HAP-1 (cell line): ENCODE measurements around the gene HOXA10.
A peak's percentile ranks its signal among the peaks of the same experiment; 100 is the strongest.

Experiments
- DNase-seq, 2 experiments: peaks; one replicate each; pipeline ENCODE4 v3.0.0-alpha.2; 2016 to 2020; ENCODE audit warnings: low spot score in 2 of 2
- H3K27me3 ChIP-seq: fragments of 250-450 bp; sonication (Bioruptor Pico); 2 replicates; pipeline ENCODE4 v1.5.1; 2020; ENCODE audit warnings: low read depth, mild to moderate bottlenecking, moderate library complexity
- H3K36me3 ChIP-seq: fragments of 250-450 bp; sonication (Bioruptor Pico); replicated peaks from 2 replicates; pipeline ENCODE4 v1.5.1; 2020; ENCODE audit warnings: mild to moderate bottlenecking
- H3K4me1 ChIP-seq: fragments of 250-450 bp; sonication (Bioruptor Pico); 2 replicates; pipeline ENCODE4 v1.5.1; 2020; ENCODE audit warnings: mild to moderate bottlenecking
- H3K4me3 ChIP-seq: fragments of 250-450 bp; sonication (Bioruptor Pico); 2 replicates; pipeline ENCODE4 v1.5.1; 2020; ENCODE audit warnings: mild to moderate bottlenecking, moderate library complexity
- H3K9me3 ChIP-seq: fragments of 250-450 bp; sonication (Bioruptor Pico); 2 replicates; pipeline ENCODE4 v1.5.1; 2020; ENCODE audit warnings: mild to moderate bottlenecking, moderate library complexity
- in situ Hi-C: fragments of 300-500 bp; cut with MboI; formaldehyde crosslinking; loops from 3 replicates; pipeline ENCODE4 v1.14.3; 2020; ENCODE audit warnings: low sequenced_read_pairs, inconsistent platforms, mixed read lengths

The HOXA10 gene

DNA sequence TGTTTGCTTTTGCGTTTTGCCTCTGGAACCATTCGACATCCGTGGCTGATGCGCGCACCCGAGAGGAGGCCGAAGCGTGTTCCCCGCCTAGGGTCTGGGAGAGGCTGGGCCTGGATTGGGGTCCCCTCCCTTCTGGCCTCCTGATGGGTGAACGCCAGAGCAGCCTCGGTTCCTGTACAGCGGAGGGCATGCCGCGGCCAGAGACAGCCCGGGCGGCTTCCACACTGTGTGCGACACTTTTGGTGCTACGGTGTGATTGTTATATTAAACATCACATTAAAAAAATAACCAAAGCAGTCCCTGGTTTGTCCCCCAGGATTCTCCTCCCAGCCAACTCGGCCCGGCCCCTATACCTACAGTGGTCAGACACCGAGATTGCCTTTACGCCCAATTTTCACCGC is 14.0 kb downstream of the HOXA10 start:
- no peaks in the 10 kb centered on the region for H3K27me3 ChIP-seq
- H3K4me3 ChIP-seq: peak overlapping the region; percentile 70

DNA sequence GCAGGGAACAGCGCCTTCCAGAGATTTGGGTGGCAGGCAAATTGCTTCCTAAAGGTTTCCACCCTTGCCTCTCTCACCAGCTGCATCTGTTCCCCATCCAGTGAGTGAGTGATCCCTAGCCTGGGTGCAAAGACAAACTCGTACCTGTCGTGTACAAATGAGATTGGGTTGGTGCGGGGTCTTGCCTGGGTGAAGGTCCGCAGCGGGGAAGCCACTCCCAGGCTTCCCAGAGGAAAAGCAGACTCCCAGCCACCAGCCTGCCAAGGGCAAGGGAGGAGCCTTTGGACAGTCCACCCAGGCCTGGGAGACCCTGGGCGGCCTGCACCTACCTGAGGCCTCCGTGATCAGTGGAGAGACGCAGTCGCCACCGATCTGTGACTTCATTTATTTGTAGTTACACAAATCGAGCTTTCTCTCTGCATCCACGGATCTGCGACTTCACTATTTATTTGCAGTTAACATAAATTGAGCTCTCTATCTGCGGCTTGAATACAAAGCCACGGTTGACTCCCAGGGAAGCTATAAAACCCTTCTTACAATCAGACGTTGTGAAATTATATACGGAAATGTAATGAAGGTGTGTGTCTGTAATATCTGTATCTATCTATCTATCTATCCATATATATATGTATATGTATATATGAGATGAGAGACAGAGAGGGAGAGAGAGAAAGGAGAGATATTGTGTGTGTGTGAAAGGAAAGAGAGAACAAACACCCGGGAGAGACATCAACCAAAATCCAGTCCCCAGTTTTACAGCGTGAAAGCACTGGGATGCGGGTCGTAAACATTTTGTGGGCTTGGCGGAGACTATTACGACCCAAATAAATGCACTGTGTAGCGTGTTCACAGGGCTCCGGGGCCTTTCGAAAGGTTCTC is 14.6 kb downstream of the HOXA10 start:
- no peaks in the 10 kb centered on the region for H3K9me3 ChIP-seq
- in situ Hi-C loops: loop anchor here (5.0 to 25.0 kb wide), 4 partner anchors 302 to 1302 kb away; partner anchors contain the start of genes CBX3 and HNRNPA2B1
- peaks cover 34% of the 10 kb centered on the region for H3K4me1 ChIP-seq
- H3K36me3 ChIP-seq: peaks cover 32% of the 10 kb centered on the region
- DNase-seq: peak in 1 of 2 experiments; percentile 65
- H3K27me3 ChIP-seq: no peaks in the 10 kb centered on the region
- H3K4me3 ChIP-seq: peak overlapping the region; percentile 70

More for the DNA sequence above, 14.0 kb downstream of the HOXA10 start:
- DNase-seq: peak in 1 of 2 experiments; percentile 57
- Histone ChIP-seq H3K36me3 (peaks cover 30% of the 10 kb centered on the region), H3K4me1 (peaks cover 30% of the 10 kb centered on the region), H3K9me3 (no peaks in the 10 kb centered on the region)
- in situ Hi-C loops: loop anchor here (25.0 kb wide), 1 partner anchor 948 kb away; the partner anchor contains the start of genes CBX3 and HNRNPA2B1

DNA sequence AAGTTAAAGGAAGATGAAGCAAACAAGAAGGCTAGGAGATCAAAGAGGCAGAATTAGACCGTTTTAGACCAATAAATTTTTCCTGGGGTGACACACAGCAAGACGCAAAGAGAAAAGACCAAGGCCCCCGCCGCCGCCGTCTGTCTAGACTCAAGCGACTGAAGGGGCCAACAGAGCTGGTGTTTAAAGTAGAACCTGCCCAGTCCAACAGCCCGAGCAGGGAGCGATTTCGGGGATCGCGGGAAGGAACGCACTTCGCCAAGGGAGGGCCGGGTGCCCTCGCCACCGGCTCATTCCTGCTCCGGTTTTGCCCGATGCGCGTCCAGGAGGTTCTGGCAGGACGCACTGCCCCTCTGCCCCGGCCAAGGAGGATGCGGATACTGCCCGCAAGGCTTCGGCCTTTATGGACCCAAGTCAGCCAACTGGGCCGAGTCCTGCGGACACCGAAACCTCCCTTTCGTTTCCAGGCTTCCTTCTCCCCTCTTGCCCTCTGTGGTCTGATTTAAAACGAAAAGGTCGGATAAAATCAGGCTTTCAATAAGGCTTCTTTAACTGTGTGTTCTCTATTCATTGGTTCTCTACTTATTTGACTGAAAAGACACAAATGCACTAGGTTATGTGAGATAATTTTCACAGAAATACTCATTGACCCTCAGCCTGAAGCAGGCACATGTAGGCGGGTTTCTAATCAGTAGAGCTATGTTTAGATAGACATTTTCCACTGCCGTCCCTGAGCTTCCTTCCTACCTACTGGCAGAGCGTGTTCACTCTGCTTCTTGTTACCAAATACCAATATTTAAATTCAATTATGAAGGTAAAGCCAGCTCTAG is 15.5 kb downstream of the HOXA10 start:
- peak in 1 of 2 experiments; percentile 61 for DNase-seq
- H3K9me3 ChIP-seq: no peaks in the 10 kb centered on the region
- H3K36me3 ChIP-seq: peaks cover 27% of the 10 kb centered on the region
- H3K27me3 ChIP-seq: no peaks in the 10 kb centered on the region
- peaks cover 34% of the 10 kb centered on the region for H3K4me1 ChIP-seq
- in situ Hi-C loops: loop anchor here (5.0 to 25.0 kb wide), 4 partner anchors 301 to 1301 kb away; partner anchors contain the start of genes CBX3 and HNRNPA2B1
- peak overlapping the region; percentile 70 for H3K4me3 ChIP-seq

- Histone ChIP-seq H3K36me3 (peaks cover 19% of the 10 kb centered on the region), H3K27me3 (no peaks in the 10 kb centered on the region), H3K9me3 (no peaks in the 10 kb centered on the region), H3K4me3 (peak overlapping the region; percentile 70), H3K4me1 (peaks cover 41% of the 10 kb centered on the region)
- in situ Hi-C loops: loop anchor here (5.0 to 25.0 kb wide), 4 partner anchors 301 to 1301 kb away; partner anchors contain the start of genes CBX3 and HNRNPA2B1
- DNase-seq: peak in 1 of 2 experiments; percentile 72
Measured at GRCh38 chr7:27157702-27158431, 16.3 kb downstream of the HOXA10 start.

- peak in 1 of 2 experiments; percentile 45 for DNase-seq
- peak overlapping the region; percentile 70 for H3K4me3 ChIP-seq
- no peaks in the 10 kb centered on the region for H3K27me3 ChIP-seq
- H3K36me3 ChIP-seq: peaks cover 11% of the 10 kb centered on the region
- in situ Hi-C loops: loop anchor here (5.0 to 25.0 kb wide), 4 partner anchors 300 to 1300 kb away; partner anchors contain the start of genes CBX3 and HNRNPA2B1
- H3K9me3 ChIP-seq: no peaks in the 10 kb centered on the region
- peaks cover 44% of the 10 kb centered on the region for H3K4me1 ChIP-seq
Measured at GRCh38 chr7:27156916-27157701, 17.0 kb downstream of the HOXA10 start.

DNA sequence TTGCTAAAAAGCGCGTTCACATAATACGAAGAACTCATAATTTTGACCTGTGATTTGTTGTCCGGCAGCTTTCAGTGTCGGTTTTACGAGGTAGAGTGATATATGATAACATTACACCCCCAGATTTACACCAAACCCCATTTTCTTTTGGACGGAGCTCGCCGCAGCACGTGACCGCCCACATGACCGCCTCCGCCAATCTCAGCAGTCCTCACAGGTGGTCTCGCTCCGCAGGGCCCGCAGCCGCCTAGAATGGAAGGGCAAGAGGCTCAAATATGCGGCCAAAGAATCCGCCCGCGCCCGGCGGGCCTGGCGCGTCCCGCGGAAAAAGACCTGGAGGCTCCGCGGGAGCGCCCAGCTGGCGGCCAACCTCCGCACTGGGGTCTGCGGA is 17.6 kb downstream of the HOXA10 start, which contains the start of gene HOXA7:
Gene HOXA7, minus strand, starts transcription at position 168 of the 391 bp plus-strand sequence. Its CDS starts 130 bp downstream, at position 38.
- in situ Hi-C loops: loop anchor here (5.0 to 25.0 kb wide), 4 partner anchors 299 to 1299 kb away; partner anchors contain the start of genes CBX3 and HNRNPA2B1
- Histone ChIP-seq H3K4me3 (peak within 1 kb of the TSS; percentile 70), H3K4me1 (peaks cover 44% of the 10 kb centered on the region), H3K36me3 (peaks cover 7% of the 10 kb centered on the region), H3K27me3 (no peaks in the 10 kb centered on the region), H3K9me3 (no peaks in the 10 kb centered on the region)
- DNase-seq: peak; percentile 87 to 93

- peak overlapping the region; percentile 70 for H3K4me3 ChIP-seq
- H3K27me3 ChIP-seq: no peaks in the 10 kb centered on the region
- peaks cover 44% of the 10 kb centered on the region for H3K4me1 ChIP-seq
- peaks cover 7% of the 10 kb centered on the region for H3K36me3 ChIP-seq
- no peaks in the 10 kb centered on the region for H3K9me3 ChIP-seq
- in situ Hi-C loops: loop anchor here (5.0 to 25.0 kb wide), 4 partner anchors 299 to 1299 kb away; partner anchors contain the start of genes CBX3 and HNRNPA2B1
- peak in 1 of 2 experiments; percentile 67 for DNase-seq
Measured at GRCh38 chr7:27155816-27156507, 18.2 kb downstream of the HOXA10 start.

DNA sequence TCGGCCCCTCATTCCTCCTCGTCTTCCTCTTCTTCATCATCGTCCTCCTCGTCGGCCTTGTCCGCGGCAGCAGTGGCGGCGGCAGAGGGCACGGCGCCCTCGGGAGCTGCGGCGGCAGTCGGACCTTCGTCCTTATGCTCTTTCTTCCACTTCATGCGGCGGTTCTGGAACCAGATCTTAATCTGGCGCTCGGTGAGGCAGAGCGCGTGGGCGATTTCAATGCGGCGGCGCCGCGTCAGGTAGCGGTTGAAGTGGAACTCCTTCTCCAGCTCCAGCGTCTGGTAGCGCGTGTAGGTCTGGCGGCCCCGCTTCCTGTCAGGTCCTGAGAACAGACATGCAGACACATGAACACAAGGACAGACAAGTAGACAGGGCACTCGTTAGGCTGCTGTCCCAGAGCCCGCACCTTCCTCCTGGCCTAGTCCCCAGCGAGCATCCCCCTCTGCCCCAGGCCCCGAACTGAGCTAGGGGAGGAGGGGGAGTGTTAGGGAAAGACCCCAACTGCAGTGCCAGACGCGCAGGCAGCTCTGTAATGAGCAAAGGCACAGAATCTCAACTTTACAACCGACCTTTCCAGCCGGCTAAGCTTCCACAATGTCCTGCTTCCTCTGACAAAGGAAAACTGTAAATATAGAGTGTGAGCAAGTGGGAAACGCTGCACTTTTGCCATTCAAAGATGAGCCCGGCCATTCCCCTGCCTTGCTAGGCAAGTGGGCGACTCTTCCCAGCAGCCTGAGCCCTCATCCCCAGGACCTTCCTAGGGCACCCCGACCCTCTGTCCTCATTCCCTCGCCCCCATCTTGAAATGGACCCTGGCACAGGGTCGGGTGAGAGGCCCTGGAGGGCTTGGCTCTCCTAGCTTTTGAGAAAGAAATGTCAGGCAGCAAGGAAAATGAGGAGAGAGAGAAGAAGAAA is 19.0 kb downstream of the HOXA10 start:
- peak overlapping the region; percentile 70 for H3K4me3 ChIP-seq
- peaks cover 44% of the 10 kb centered on the region for H3K4me1 ChIP-seq
- H3K36me3 ChIP-seq: peaks cover 7% of the 10 kb centered on the region
- DNase-seq: peak in 1 of 2 experiments; percentile 67
- no peaks in the 10 kb centered on the region for H3K27me3 ChIP-seq
- in situ Hi-C loops: loop anchor here (5.0 to 25.0 kb wide), 4 partner anchors 298 to 1298 kb away; partner anchors contain the start of genes CBX3 and HNRNPA2B1
- no peaks in the 10 kb centered on the region for H3K9me3 ChIP-seq

- no peak for DNase-seq
- peaks cover 7% of the 10 kb centered on the region for H3K36me3 ChIP-seq
- H3K4me1 ChIP-seq: peaks cover 37% of the 10 kb centered on the region
- H3K4me3 ChIP-seq: no peak overlapping the region; the same call in 1 of the 2 replicates
- in situ Hi-C loops: loop anchor here (25.0 kb wide), 1 partner anchor 942 kb away; the partner anchor contains the start of genes CBX3 and HNRNPA2B1
- H3K27me3 ChIP-seq: no peaks in the 10 kb centered on the region
- no peaks in the 10 kb centered on the region for H3K9me3 ChIP-seq
Measured at GRCh38 chr7:27154369-27154768, 19.8 kb downstream of the HOXA10 start.

- peak in 1 of 2 experiments; percentile 4 for DNase-seq
- Histone ChIP-seq H3K9me3 (no peaks in the 10 kb centered on the region), H3K4me3 (no peak overlapping the region), H3K27me3 (no peaks in the 10 kb centered on the region), H3K4me1 (peaks cover 34% of the 10 kb centered on the region), H3K36me3 (peaks cover 7% of the 10 kb centered on the region)
- in situ Hi-C loops: loop anchor here (25.0 kb wide), 1 partner anchor 941 kb away; the partner anchor contains the start of genes CBX3 and HNRNPA2B1
Measured at GRCh38 chr7:27153526-27153925, 20.6 kb downstream of the HOXA10 start.
